Activated CD8-positive, alpha-beta memory T cell treated with anti-CD3 and anti-CD28 coated beads, Interleukin-2, amount 50 U/mL, for 4 hours (primary cell): ENCODE results near the gene ZNF891.
A peak's percentile ranks its signal among the peaks of the same experiment; 100 is the strongest.

ENCODE experiments used
- DNase-seq: peaks from one replicate; pipeline ENCODE4 v3.0.0-alpha.2; 2020

The ZNF891 gene

GRCh38 chr12:133130038-133130807, at the start of gene ZNF891, which contains the start of gene ZNF10:
Gene ZNF891, minus strand, starts transcription at chr12:133130274. Its CDS starts 8,356 bp downstream, at chr12:133121918.
Gene ZNF10, plus strand, starts transcription at chr12:133130627. Its CDS starts 13,866 bp downstream, at chr12:133144493.
- peak; percentile 96 for DNase-seq

- DNase-seq = no peak
Observed at GRCh38 chr12:133174901-133175300, 44.8 kb upstream of the ZNF891 start.

- DNase-seq = no peak
Observed at GRCh38 chr12:133172491-133172890, 42.4 kb upstream of the ZNF891 start.

- DNase-seq = no peak
Observed at GRCh38 chr12:133165776-133166175, 35.7 kb upstream of the ZNF891 start.

- DNase-seq = no peak
Observed at GRCh38 chr12:133156125-133156690, 26.1 kb upstream of the ZNF891 start.

- no peak for DNase-seq
Observed at GRCh38 chr12:133145981-133146380, 15.9 kb upstream of the ZNF891 start.

GRCh38 chr12:133135747-133136146, 5.7 kb upstream of the ZNF891 start:
- DNase-seq = no peak

GRCh38 chr12:133130808-133131128, 694 bp upstream of the ZNF891 start:
- DNase-seq = peak; percentile 44

- no peak for DNase-seq
Observed at GRCh38 chr12:133129368-133130037, 571 bp downstream of the ZNF891 start.

GRCh38 chr12:133124674-133125073, 5.4 kb downstream of the ZNF891 start:
- no peak for DNase-seq

GRCh38 chr12:133120385-133121191, 9.5 kb downstream of the ZNF891 start:
- no peak for DNase-seq

GRCh38 chr12:133108150-133108549, 21.9 kb downstream of the ZNF891 start:
- no peak for DNase-seq

GRCh38 chr12:133107121-133107520, 23.0 kb downstream of the ZNF891 start:
- DNase-seq = no peak

- DNase-seq = no peak
Observed at GRCh38 chr12:133106253-133106652, 23.8 kb downstream of the ZNF891 start.

- DNase-seq = no peak
Observed at GRCh38 chr12:133105620-133106019, 24.5 kb downstream of the ZNF891 start.

- DNase-seq = no peak
Observed at GRCh38 chr12:133083345-133083744, 46.7 kb downstream of the ZNF891 start.

GRCh38 chr12:133081159-133081780, 48.8 kb downstream of the ZNF891 start:
- no peak for DNase-seq

GRCh38 chr12:133080368-133081158, 49.5 kb downstream of the ZNF891 start, which contains the start of gene ZNF140:
Gene ZNF140, plus strand, starts transcription at chr12:133080923. Its CDS starts 398 bp downstream, at chr12:133081321.
- DNase-seq = peak; percentile 93

GRCh38 chr12:133080026-133080367, 50.1 kb downstream of the ZNF891 start:
- DNase-seq = peak; percentile 94

- no peak for DNase-seq
Observed at GRCh38 chr12:133073836-133074235, 56.2 kb downstream of the ZNF891 start.

GRCh38 chr12:133063556-133063955, 66.5 kb downstream of the ZNF891 start:
- DNase-seq = no peak

- DNase-seq = no peak
Observed at GRCh38 chr12:133061954-133062353, 68.1 kb downstream of the ZNF891 start.
